HCT116 (cell line): ENCODE measurements around the gene TIAM1. TPM values are rescaled to one million over a fixed set of nuclear protein-coding genes. Genes with fewer than 3 reads are reported as not detected.

Source experiments
- ATAC-seq: fragments of 200-7000 bp; cut with Tn5 transposase; 2 replicates; pipeline ENCODE4 v1.9.1; 2020; ENCODE audit warnings: mild to moderate bottlenecking, moderate library complexity
- BruUV-seq: library from RNA; stranded (reverse); fragments of 400-500 nt; replicated peaks from 2 replicates; lab custom pipeline; 2021; lab: Mats Ljungman, UMichigan
- CTCF ChIA-PET: fragments of 300-600 bp; sonication (Branson Sonifier 250); formaldehyde crosslinking; loops from one replicate; lab custom pipeline; 2021; ENCODE audit warnings: antibody characterized with exemption; lab: Charles Lee
- POLR2A ChIA-PET: fragments of 300-600, 350-600 bp; sonication (Branson Sonifier 250); formaldehyde crosslinking; loops from one replicate; lab custom pipeline; 2021; ENCODE audit warnings: antibody characterized with exemption; lab: Charles Lee
- RAD21 ChIA-PET, 2 experiments: fragments of 300-600 bp; sonication (Branson Sonifier 250); formaldehyde crosslinking; loops; one replicate each; lab custom pipeline; 2023; ENCODE audit warnings: low total read pairs in 2 of 2; ENCODE audit not compliant: uncharacterized antibody in 2 of 2, unreplicated experiment in 2 of 2, low non-redundant PET in 1 of 2; lab: Charles Lee
- DNase-seq: peaks from one replicate; pipeline ENCODE4 v3.0.0-alpha.2; 2010; ENCODE audit warnings: low read depth, low spot score
- H2AFZ ChIP-seq: fragments of 200-600 bp; shearing (Covaris generic), sonication (generic); 2 replicates; pipeline ENCODE4 v1.6.1; 2017; ENCODE audit warnings: low read depth, mixed run types, mixed read lengths, antibody characterized with exemption, low read length; ENCODE audit not compliant: poor library complexity, severe bottlenecking
- H3K27ac ChIP-seq: 2 replicates; pipeline ENCODE4 v1.5.1; 2012; ENCODE audit warnings: low read depth, low read length
- H3K27me3 ChIP-seq: fragments of 200-600 bp; sonication (generic); 2 replicates; pipeline ENCODE4 v1.6.1; 2016; ENCODE audit warnings: mixed run types, low read length, mixed read lengths; ENCODE audit not compliant: insufficient read depth
- H3K36me3 ChIP-seq, 2 experiments: fragments of 200-500 bp in 1 of 2; fragments of 200-600 bp in 1 of 2; sonication (Bioruptor generic) in 1 of 2; sonication (generic) in 1 of 2; 2 replicates each; pipeline versions ENCODE4 v1.5.1 to v1.6.1; 2014 to 2016; ENCODE audit warnings: low read length in 2 of 2, inconsistent platforms in 1 of 2, mixed read lengths in 1 of 2, mixed run types in 1 of 2; ENCODE audit not compliant: insufficient read depth in 2 of 2, control insufficient read depth in 1 of 2
- H3K4me1 ChIP-seq, 2 experiments: fragments of 200-600 bp in 1 of 2; sonication (generic) in 1 of 2; 2 replicates each; pipeline versions ENCODE4 v1.5.1 to v1.6.1; 2012 to 2017; ENCODE audit warnings: low read length in 2 of 2, inconsistent platforms in 1 of 2, mild to moderate bottlenecking in 1 of 2, mixed read lengths in 1 of 2, mixed run types in 1 of 2, moderate library complexity in 1 of 2; ENCODE audit not compliant: insufficient read depth in 2 of 2, control insufficient read depth in 1 of 2
- H3K4me2 ChIP-seq: fragments of 200-600 bp; sonication (generic); 2 replicates; pipeline ENCODE4 v1.6.1; 2017; ENCODE audit warnings: mixed run types, low read length, mixed read lengths
- H3K4me3 ChIP-seq, 2 experiments: fragments of 200-600 bp in 1 of 2; sonication (generic) in 1 of 2; replicated peaks in 1 of 2; 2 replicates each; pipeline ENCODE4 v1.5.1; 2011 to 2016; ENCODE audit warnings: low read length in 2 of 2, control low read depth in 1 of 2, low read depth in 1 of 2, mild to moderate bottlenecking in 1 of 2, mixed read lengths in 1 of 2, mixed run types in 1 of 2
- H3K79me2 ChIP-seq: fragments of 200-600 bp; sonication (generic); 2 replicates; pipeline ENCODE4 v1.6.1; 2017; ENCODE audit warnings: mild to moderate bottlenecking, mixed run types, low read length, moderate library complexity, mixed read lengths; ENCODE audit not compliant: insufficient read depth
- H3K9ac ChIP-seq: fragments of 200-600 bp; sonication (generic); 2 replicates; pipeline ENCODE4 v1.6.1; 2016; ENCODE audit warnings: low read length, mixed read lengths
- H3K9me2 ChIP-seq: fragments of 200-600 bp; sonication (generic), shearing (Covaris generic); 2 replicates; pipeline ENCODE4 v1.6.1; 2017; ENCODE audit warnings: mixed run types, mild to moderate bottlenecking, moderate library complexity; ENCODE audit not compliant: insufficient read depth
- H3K9me3 ChIP-seq, 2 experiments: fragments of 200-500 bp in 1 of 2; fragments of 200-600 bp in 1 of 2; sonication (Bioruptor generic) in 1 of 2; sonication (generic) in 1 of 2; 2 replicates each; pipeline ENCODE4 v1.6.1; 2014 to 2017; ENCODE audit warnings: low read length in 2 of 2, mixed read lengths in 2 of 2, inconsistent platforms in 1 of 2, low read depth in 1 of 2, mild to moderate bottlenecking in 1 of 2, mixed run types in 1 of 2, moderate library complexity in 1 of 2; ENCODE audit not compliant: control insufficient read depth in 1 of 2, insufficient read depth in 1 of 2
- H4K20me1 ChIP-seq: fragments of 200-600 bp; sonication (generic), shearing (Covaris generic); 2 replicates; pipeline ENCODE4 v1.6.1; 2017; ENCODE audit warnings: mixed run types, mild to moderate bottlenecking, moderate library complexity; ENCODE audit not compliant: insufficient read depth
- EZH2phosphoT487 ChIP-seq: fragments of 200-600 bp; IDR thresholded peaks from 2 replicates; pipeline ENCODE4 v1.6.1; 2018; ENCODE audit warnings: antibody characterized with exemption, borderline replicate concordance
- JUND ChIP-seq: IDR thresholded peaks from 2 replicates; pipeline ENCODE4 v1.6.1; 2012
- POLR2A ChIP-seq: IDR thresholded peaks from 2 replicates; pipeline ENCODE4 v1.7.0; 2011; ENCODE audit warnings: borderline replicate concordance; ENCODE audit not compliant: insufficient read depth, insufficient read length; ENCODE audit errors: extremely low read depth
- SIN3A ChIP-seq: IDR thresholded peaks from 2 replicates; pipeline ENCODE4 v1.6.1; 2012; ENCODE audit warnings: low read depth
- ZFX ChIP-seq: fragments of 450-650 bp; IDR thresholded peaks from 2 replicates; pipeline ENCODE4 v1.6.1; 2017
- ZNF274 ChIP-seq: fragments of 200-500 bp; sonication (Bioruptor generic); IDR thresholded peaks from 2 replicates; pipeline ENCODE4 v1.6.1; 2014; ENCODE audit warnings: mild to moderate bottlenecking, low read depth, low read length, inconsistent platforms
- intact Hi-C: fragments of 100-400 bp; cut with micrococcal nuclease; formaldehyde crosslinking; loops from 2 replicates; pipeline ENCODE4 v1.10.0; 2022
- total RNA-seq: library from RNA; stranded (reverse); gene quantifications from one replicate; pipeline ENCODE4 v1.2.1, GENCODE V29; 2021; ENCODE audit not compliant: unreplicated experiment
- TF ChIP-seq, protein P1 (sequence below): IDR thresholded peaks from 2 replicates; pipeline ENCODE4 v1.6.1; 2012; ENCODE audit warnings: low read depth
- TF ChIP-seq, protein P2 (sequence below): IDR thresholded peaks from 2 replicates; pipeline ENCODE4 v1.6.1; 2012
- TF ChIP-seq, protein P3 (sequence below): IDR thresholded peaks from 2 replicates; pipeline ENCODE4 v1.6.1; 2011; ENCODE audit warnings: mild to moderate bottlenecking, low read length, moderate library complexity; ENCODE audit not compliant: insufficient replicate concordance; ENCODE audit errors: extremely low read depth

Gene TIAM1
- total RNA-seq, 1 experiment from 2014 or later, result 47.8 TPM

DNA sequence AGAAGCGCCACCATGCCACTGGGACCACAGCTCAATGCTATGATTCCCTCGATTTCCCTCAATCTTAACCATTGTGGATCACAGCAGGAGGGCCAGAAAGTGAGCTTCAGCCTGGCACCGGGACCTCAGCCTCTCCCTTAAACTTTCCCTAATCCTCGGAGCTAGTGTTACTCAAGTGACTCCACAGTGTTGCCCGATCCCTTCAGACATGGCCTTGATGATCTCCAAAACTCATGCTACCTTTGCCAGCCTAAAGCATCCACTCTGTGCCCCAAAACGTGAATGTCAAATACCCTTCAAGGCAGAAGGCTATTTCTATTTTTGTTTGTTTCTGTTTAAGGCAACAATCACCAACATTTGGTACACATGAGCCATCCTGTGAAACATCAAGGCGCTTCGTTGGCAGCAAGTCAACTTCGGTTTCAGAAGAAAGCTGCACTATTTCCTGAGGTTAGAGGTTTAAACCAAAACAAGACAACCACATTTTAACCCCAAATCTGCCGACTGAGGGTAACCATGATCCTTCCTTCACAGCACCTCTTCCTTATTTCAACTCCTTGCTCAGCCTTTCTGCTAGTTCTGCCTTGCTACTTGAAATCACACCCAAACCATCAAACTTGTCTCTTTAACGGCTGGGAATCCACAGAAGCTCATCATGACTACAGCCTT lies 211.4 kb downstream of the TIAM1 start:
- Histone ChIP-seq H3K36me3 (peaks cover 0 to 5% of the 10 kb centered on the region in 2 experiments; a peak in 2 of 4 replicates), H3K4me1 (no peaks in the 10 kb centered on the region), H3K9me3 (no peaks in the 10 kb centered on the region), H4K20me1 (no peaks in the 10 kb centered on the region), H3K27ac (no peak overlapping the region), H2AFZ (no peak overlapping the region), H3K9me2 (no peaks in the 10 kb centered on the region), H3K4me2 (no peak overlapping the region), H3K79me2 (no peaks in the 10 kb centered on the region), H3K4me3 (no peak overlapping the region), H3K9ac (no peak overlapping the region), H3K27me3 (no peaks in the 10 kb centered on the region)
- intact Hi-C loops, result no loop called here
- POLR2A ChIA-PET, result no interaction called here
- DNase-seq (no peak), ATAC-seq (no peak)
- TF ChIP-seq EZH2phosphoT487 (no peak), POLR2A (no peak), ZNF274 (no peak), ZFX (no peak), SIN3A (no peak), JUND (no peak)
- TF ChIP-seq, protein P1, sequence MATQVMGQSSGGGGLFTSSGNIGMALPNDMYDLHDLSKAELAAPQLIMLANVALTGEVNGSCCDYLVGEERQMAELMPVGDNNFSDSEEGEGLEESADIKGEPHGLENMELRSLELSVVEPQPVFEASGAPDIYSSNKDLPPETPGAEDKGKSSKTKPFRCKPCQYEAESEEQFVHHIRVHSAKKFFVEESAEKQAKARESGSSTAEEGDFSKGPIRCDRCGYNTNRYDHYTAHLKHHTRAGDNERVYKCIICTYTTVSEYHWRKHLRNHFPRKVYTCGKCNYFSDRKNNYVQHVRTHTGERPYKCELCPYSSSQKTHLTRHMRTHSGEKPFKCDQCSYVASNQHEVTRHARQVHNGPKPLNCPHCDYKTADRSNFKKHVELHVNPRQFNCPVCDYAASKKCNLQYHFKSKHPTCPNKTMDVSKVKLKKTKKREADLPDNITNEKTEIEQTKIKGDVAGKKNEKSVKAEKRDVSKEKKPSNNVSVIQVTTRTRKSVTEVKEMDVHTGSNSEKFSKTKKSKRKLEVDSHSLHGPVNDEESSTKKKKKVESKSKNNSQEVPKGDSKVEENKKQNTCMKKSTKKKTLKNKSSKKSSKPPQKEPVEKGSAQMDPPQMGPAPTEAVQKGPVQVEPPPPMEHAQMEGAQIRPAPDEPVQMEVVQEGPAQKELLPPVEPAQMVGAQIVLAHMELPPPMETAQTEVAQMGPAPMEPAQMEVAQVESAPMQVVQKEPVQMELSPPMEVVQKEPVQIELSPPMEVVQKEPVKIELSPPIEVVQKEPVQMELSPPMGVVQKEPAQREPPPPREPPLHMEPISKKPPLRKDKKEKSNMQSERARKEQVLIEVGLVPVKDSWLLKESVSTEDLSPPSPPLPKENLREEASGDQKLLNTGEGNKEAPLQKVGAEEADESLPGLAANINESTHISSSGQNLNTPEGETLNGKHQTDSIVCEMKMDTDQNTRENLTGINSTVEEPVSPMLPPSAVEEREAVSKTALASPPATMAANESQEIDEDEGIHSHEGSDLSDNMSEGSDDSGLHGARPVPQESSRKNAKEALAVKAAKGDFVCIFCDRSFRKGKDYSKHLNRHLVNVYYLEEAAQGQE, result no peak
- TF ChIP-seq, protein P2, sequence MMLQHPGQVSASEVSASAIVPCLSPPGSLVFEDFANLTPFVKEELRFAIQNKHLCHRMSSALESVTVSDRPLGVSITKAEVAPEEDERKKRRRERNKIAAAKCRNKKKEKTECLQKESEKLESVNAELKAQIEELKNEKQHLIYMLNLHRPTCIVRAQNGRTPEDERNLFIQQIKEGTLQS, result no peak
- TF ChIP-seq, protein P3, sequence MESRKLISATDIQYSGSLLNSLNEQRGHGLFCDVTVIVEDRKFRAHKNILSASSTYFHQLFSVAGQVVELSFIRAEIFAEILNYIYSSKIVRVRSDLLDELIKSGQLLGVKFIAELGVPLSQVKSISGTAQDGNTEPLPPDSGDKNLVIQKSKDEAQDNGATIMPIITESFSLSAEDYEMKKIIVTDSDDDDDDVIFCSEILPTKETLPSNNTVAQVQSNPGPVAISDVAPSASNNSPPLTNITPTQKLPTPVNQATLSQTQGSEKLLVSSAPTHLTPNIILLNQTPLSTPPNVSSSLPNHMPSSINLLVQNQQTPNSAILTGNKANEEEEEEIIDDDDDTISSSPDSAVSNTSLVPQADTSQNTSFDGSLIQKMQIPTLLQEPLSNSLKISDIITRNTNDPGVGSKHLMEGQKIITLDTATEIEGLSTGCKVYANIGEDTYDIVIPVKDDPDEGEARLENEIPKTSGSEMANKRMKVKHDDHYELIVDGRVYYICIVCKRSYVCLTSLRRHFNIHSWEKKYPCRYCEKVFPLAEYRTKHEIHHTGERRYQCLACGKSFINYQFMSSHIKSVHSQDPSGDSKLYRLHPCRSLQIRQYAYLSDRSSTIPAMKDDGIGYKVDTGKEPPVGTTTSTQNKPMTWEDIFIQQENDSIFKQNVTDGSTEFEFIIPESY, result no peak
- BruUV-seq, result no TSS peak
- CTCF ChIA-PET, result no interaction called here
- RAD21 ChIA-PET, result no interaction called here
